Measurements from ENCODE around the gene RAD51B.
A peak's percentile ranks its signal among the peaks of the same experiment; 100 is the strongest.

Gene RAD51B

DNA sequence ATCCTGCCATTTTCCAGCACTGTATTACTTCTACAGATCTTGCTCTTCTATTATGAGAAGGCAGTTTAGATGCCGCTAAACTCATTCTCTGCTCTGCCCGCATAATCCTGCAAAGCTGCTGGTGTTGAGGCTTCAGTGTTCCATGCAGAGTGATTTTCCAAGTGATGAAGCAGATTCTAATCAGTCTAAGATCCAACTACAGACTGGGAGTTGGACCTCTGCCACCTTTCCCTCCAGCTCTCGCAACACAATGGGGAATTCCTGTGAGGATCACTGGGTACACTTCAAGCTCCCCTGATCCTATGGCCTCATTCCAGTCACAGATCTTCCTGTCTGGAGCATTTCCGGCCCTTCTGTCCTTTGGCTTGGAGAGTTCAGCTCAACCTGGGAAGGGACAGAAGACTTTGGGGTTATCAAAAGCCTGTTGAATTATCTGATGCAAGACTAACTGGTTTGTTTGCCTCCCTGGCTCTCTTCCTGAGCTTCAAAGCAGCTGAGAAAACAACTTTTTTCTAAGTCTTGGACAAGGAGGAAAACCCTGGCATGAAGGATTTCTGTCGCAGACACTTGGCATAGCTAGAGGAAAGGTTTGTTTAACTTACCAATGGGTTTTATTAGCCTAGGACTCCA lies 639.4 kb downstream of the RAD51B start:
- Histone ChIP-seq H3K4me1 (ENCODE audit: control insufficient read depth in 5 of 5, insufficient read depth in 5 of 5, low read length in 5 of 5) (peaks cover 9 to 25% (median 22%) of the 10 kb centered on the region in 5 donors), H3K9ac (ENCODE audit: low read length in 5 of 5) (peak overlapping the region in 2 of 5 donors; percentile 20 to 26), H3K27me3 (ENCODE audit: control insufficient read depth in 5 of 5, insufficient read depth in 4 of 5, low read length in 5 of 5) (no peaks in the 10 kb centered on the region), H3K27ac (ENCODE audit: low read depth, low read length) (peak overlapping the region; percentile 88), H3K4me3 (ENCODE audit: low read depth in 1 of 5, low read length in 5 of 5) (peak overlapping the region in 3 of 5 donors; percentile 1 to 14 (median 11)), H3K36me3 (ENCODE audit: control insufficient read depth in 5 of 5, insufficient read depth in 5 of 5, low read length in 5 of 5) (no peaks in the 10 kb centered on the region), H3K9me3 (ENCODE audit: control insufficient read depth in 5 of 5, low read length in 5 of 5) (peaks cover 0 to 8% (median 6%) of the 10 kb centered on the region in 5 donors)

DNA sequence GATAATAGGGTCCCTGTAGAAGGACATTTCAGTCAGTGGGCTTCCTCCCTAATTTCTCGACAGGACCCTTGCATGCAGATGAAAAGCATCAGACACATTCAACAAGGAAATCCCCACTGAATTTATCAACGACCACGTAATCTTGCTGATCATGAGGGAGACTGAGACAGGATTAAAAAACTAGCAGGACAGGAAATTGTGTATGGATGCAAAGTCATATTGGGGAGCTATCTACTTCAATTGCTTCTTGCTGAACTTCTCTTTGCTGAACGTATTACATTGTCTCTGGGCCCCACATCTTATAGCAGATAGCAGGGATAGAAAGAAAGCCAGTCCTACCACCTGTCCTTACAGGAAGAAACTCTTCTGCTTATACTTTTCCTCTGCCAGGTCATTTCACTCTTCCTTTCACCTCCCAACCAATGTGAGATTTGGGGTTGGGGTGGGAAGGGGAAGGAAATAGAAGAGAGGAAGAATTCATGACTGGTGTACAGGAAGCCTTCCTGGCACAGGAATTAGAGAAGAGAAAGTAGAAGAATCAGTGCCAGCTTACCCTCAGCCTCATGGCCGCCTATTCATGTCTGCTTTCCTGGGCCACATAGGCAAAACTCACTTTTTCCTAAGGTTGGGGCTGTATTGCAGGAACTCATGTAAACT lies 640.0 kb downstream of the RAD51B start:
- peak overlapping the region in 2 of 5 donors; percentile 20 to 26 for H3K9ac ChIP-seq (ENCODE audit: low read length in 5 of 5)
- H3K4me1 ChIP-seq (ENCODE audit: control insufficient read depth in 5 of 5, insufficient read depth in 5 of 5, low read length in 5 of 5) = peaks cover 9 to 25% (median 22%) of the 10 kb centered on the region in 5 donors
- peak overlapping the region in 1 of 5 donors; percentile 11 for H3K4me3 ChIP-seq (ENCODE audit: low read depth in 1 of 5, low read length in 5 of 5)
- peak overlapping the region; percentile 88 for H3K27ac ChIP-seq (ENCODE audit: low read depth, low read length)
- H3K9me3 ChIP-seq (ENCODE audit: control insufficient read depth in 5 of 5, low read length in 5 of 5) = peaks cover 0 to 5% (median 4%) of the 10 kb centered on the region in 5 donors
- H3K36me3 ChIP-seq (ENCODE audit: control insufficient read depth in 5 of 5, insufficient read depth in 5 of 5, low read length in 5 of 5) = no peaks in the 10 kb centered on the region
- no peaks in the 10 kb centered on the region for H3K27me3 ChIP-seq (ENCODE audit: control insufficient read depth in 5 of 5, insufficient read depth in 4 of 5, low read length in 5 of 5)

DNA sequence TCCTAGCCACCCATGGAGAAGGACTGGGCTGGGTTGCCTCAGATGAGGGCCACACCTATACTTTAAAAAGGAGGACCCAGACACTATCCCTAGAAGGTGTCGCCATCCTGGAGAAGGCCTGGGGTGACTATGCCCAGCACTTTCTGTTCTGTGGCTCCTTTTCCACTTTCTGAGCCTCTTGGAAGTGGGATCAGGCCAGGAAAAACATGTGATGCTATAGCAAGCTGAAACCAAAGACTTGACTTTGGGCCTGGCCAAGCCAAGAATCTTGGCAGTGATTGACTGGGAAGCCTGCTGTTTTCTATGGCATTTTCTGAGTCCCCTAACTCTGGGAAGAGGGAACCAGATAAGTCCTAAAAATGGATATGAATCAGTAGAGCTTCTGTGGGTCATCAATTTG lies 641.0 kb downstream of the RAD51B start:
- Histone ChIP-seq H3K36me3 (ENCODE audit: control insufficient read depth in 5 of 5, insufficient read depth in 5 of 5, low read length in 5 of 5) (no peaks in the 10 kb centered on the region), H3K27me3 (ENCODE audit: control insufficient read depth in 5 of 5, insufficient read depth in 4 of 5, low read length in 5 of 5) (no peaks in the 10 kb centered on the region), H3K9ac (ENCODE audit: low read length in 5 of 5) (no peak overlapping the region), H3K9me3 (ENCODE audit: control insufficient read depth in 5 of 5, low read length in 5 of 5) (no peaks in the 10 kb centered on the region), H3K4me3 (ENCODE audit: low read depth in 1 of 5, low read length in 5 of 5) (peak overlapping the region in 1 of 5 donors; percentile 7), H3K4me1 (ENCODE audit: control insufficient read depth in 5 of 5, insufficient read depth in 5 of 5, low read length in 5 of 5) (peaks cover 9 to 25% (median 22%) of the 10 kb centered on the region in 5 donors), H3K27ac (ENCODE audit: low read depth, low read length) (peak overlapping the region; percentile 88)

DNA sequence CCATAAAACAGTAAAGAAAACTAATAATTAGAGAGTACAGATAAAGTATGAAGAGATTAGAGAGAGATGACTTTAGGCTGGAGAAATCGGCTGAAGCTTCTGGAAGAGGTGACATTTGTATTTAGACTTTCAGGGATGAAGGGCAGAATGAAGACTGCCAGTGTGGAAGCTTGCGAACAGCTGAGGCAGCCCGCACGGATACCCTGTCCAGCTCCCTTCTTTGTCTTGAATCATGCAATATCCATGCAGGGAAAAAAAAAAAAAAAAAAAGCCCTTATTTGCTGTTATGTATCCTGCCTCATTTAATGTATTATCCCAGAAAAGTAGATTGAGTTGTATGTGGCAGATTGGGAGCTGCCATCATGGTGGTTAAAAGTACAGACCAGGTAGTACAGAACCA lies 641.5 kb downstream of the RAD51B start:
- H3K27me3 ChIP-seq (ENCODE audit: control insufficient read depth in 5 of 5, insufficient read depth in 4 of 5, low read length in 5 of 5) = no peaks in the 10 kb centered on the region
- H3K27ac ChIP-seq (ENCODE audit: low read depth, low read length) = peak overlapping the region; percentile 88
- no peak overlapping the region for H3K4me3 ChIP-seq (ENCODE audit: low read depth in 1 of 5, low read length in 5 of 5)
- no peak overlapping the region for H3K9ac ChIP-seq (ENCODE audit: low read length in 5 of 5)
- no peaks in the 10 kb centered on the region for H3K36me3 ChIP-seq (ENCODE audit: control insufficient read depth in 5 of 5, insufficient read depth in 5 of 5, low read length in 5 of 5)
- peaks cover 9 to 26% (median 23%) of the 10 kb centered on the region in 5 donors for H3K4me1 ChIP-seq (ENCODE audit: control insufficient read depth in 5 of 5, insufficient read depth in 5 of 5, low read length in 5 of 5)
- H3K9me3 ChIP-seq (ENCODE audit: control insufficient read depth in 5 of 5, low read length in 5 of 5) = no peaks in the 10 kb centered on the region

DNA sequence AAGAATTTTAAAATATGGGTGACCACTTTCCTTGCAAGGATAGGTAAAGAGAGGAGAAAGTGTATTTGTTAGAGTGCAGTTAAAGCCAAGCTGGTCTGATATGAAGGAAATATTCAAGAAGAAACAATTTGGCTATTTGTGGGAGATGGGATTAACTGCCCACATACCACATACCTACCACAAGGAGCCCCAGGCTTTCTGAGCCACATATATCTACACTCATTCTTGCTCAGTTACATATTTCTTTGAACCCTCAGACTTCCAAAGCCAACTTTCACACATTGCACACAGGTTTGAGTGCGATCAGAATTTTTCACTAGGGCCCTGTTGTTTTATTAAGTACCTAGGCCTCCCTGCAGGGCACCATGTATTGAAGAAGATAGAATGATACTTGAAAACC lies 643.1 kb downstream of the RAD51B start:
- Histone ChIP-seq H3K4me1 (ENCODE audit: control insufficient read depth in 5 of 5, insufficient read depth in 5 of 5, low read length in 5 of 5) (peaks cover 13 to 32% (median 28%) of the 10 kb centered on the region in 5 donors), H3K9me3 (ENCODE audit: control insufficient read depth in 5 of 5, low read length in 5 of 5) (no peaks in the 10 kb centered on the region), H3K9ac (ENCODE audit: low read length in 5 of 5) (no peak overlapping the region), H3K36me3 (ENCODE audit: control insufficient read depth in 5 of 5, insufficient read depth in 5 of 5, low read length in 5 of 5) (no peaks in the 10 kb centered on the region), H3K27ac (ENCODE audit: low read depth, low read length) (no peak overlapping the region), H3K27me3 (ENCODE audit: control insufficient read depth in 5 of 5, insufficient read depth in 4 of 5, low read length in 5 of 5) (no peaks in the 10 kb centered on the region), H3K4me3 (ENCODE audit: low read depth in 1 of 5, low read length in 5 of 5) (no peak overlapping the region)

DNA sequence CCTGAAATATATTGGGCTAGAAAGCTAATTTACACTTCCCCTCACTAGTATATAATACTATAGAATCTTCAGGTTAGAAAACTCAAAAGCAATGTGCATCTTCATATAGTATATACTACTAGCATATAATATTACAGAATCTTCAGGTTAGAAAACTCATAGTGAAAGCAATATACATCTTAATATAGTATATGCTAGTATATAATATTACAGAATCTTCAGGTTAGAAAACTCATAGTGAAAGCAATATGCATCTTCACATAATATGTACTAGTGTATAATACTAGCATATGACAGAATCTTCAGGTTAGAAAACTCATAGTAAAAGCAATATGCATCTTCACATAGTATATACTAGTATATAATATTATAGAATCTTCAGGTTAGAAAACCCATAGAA lies 643.7 kb downstream of the RAD51B start:
- no peak overlapping the region for H3K4me3 ChIP-seq (ENCODE audit: low read depth in 1 of 5, low read length in 5 of 5)
- H3K9me3 ChIP-seq (ENCODE audit: control insufficient read depth in 5 of 5, low read length in 5 of 5) = no peaks in the 10 kb centered on the region
- no peaks in the 10 kb centered on the region for H3K27me3 ChIP-seq (ENCODE audit: control insufficient read depth in 5 of 5, insufficient read depth in 4 of 5, low read length in 5 of 5)
- H3K4me1 ChIP-seq (ENCODE audit: control insufficient read depth in 5 of 5, insufficient read depth in 5 of 5, low read length in 5 of 5) = peaks cover 13 to 32% (median 28%) of the 10 kb centered on the region in 5 donors
- no peak overlapping the region for H3K27ac ChIP-seq (ENCODE audit: low read depth, low read length)
- H3K36me3 ChIP-seq (ENCODE audit: control insufficient read depth in 5 of 5, insufficient read depth in 5 of 5, low read length in 5 of 5) = no peaks in the 10 kb centered on the region
- no peak overlapping the region for H3K9ac ChIP-seq (ENCODE audit: low read length in 5 of 5)

DNA sequence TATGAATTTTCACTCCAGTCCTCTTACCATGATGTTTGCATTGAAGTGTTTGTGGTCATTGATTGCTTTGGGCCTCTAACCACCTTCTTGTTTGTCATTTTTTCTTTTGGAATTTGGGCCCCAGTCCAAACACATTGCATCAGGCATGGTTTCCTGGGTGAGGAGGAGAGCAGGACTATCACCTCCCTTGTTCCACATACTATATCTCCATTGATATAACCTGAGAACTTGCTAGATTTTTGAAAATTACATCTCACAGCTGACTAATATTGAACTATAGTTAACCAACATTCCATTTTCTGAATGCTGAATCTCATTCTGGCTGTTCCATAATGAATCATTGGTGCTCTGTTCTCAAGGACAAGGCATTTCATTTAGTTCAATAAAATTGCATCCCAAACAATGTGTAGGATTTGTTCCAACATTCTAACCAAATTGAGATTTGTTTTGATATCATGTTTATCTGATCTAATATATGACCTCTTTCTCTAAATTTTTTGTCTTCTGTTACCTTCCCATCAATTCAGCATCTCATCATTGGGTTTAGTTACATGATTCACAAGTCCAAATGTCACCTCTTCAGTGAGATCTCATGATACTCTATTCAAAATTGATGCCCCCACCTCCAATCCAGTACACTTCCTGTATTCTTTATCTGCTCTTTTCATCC lies 644.3 kb downstream of the RAD51B start:
- Histone ChIP-seq H3K4me1 (ENCODE audit: control insufficient read depth in 5 of 5, insufficient read depth in 5 of 5, low read length in 5 of 5) (peaks cover 10 to 30% (median 24%) of the 10 kb centered on the region in 5 donors), H3K27me3 (ENCODE audit: control insufficient read depth in 5 of 5, insufficient read depth in 4 of 5, low read length in 5 of 5) (no peaks in the 10 kb centered on the region)

DNA sequence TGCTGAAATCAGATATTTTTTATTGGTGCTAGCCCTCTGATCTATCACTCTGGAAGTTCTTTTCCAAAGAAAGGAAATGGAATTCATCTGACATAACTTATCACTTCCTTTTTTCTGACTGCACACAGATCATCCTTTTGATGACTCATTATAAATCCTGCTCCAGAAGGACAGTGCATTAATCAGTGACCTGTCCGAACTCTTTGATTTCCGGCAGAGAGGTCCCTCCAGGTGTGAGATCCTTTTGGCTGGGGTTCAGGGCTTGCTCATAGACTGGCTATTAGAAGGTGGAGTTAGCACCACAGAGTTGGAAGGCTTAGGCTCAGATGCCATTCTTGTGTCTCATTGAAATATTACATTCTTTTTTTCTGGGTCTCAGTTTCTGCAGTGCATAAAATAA lies 645.1 kb downstream of the RAD51B start:
- Histone ChIP-seq H3K4me3 (ENCODE audit: low read depth in 1 of 5, low read length in 5 of 5) (no peak overlapping the region), H3K36me3 (ENCODE audit: control insufficient read depth in 5 of 5, insufficient read depth in 5 of 5, low read length in 5 of 5) (no peaks in the 10 kb centered on the region), H3K9ac (ENCODE audit: low read length in 5 of 5) (no peak overlapping the region), H3K9me3 (ENCODE audit: control insufficient read depth in 5 of 5, low read length in 5 of 5) (no peaks in the 10 kb centered on the region), H3K27ac (ENCODE audit: low read depth, low read length) (no peak overlapping the region), H3K27me3 (ENCODE audit: control insufficient read depth in 5 of 5, insufficient read depth in 4 of 5, low read length in 5 of 5) (no peaks in the 10 kb centered on the region), H3K4me1 (ENCODE audit: control insufficient read depth in 5 of 5, insufficient read depth in 5 of 5, low read length in 5 of 5) (peaks cover 5 to 27% (median 16%) of the 10 kb centered on the region in 5 donors)

More for the DNA sequence above, 644.3 kb downstream of the RAD51B start:
- H3K36me3 ChIP-seq (ENCODE audit: control insufficient read depth in 5 of 5, insufficient read depth in 5 of 5, low read length in 5 of 5) = no peaks in the 10 kb centered on the region
- H3K27ac ChIP-seq (ENCODE audit: low read depth, low read length) = no peak overlapping the region
- H3K4me3 ChIP-seq (ENCODE audit: low read depth in 1 of 5, low read length in 5 of 5) = no peak overlapping the region
- H3K9ac ChIP-seq (ENCODE audit: low read length in 5 of 5) = no peak overlapping the region
- H3K9me3 ChIP-seq (ENCODE audit: control insufficient read depth in 5 of 5, low read length in 5 of 5) = no peaks in the 10 kb centered on the region

DNA sequence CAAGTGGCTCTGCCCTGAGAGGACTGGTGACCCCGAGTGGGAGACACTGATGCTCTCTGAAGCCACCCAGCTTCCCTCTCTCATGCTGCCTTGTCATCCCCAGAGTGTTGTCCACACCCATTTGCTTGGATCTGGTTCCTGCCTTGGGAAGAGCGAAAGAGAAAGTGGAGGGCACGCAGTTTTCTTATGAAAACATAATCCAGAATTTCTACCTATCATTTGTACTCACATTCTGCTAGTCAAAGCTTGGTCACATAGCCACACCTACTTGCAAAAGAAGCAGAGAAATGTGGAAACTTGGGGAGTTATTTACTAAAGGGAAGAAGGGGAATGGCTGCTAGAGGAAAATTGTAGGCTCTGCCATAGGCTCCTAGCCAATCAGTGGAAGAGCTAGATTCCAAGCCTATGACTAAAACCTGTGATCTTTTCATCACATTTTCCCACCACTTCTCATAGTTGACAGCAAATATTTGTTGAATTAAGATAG lies 647.0 kb downstream of the RAD51B start:
- Histone ChIP-seq H3K9ac (ENCODE audit: low read length in 5 of 5) (peak overlapping the region in 1 of 5 donors; percentile 63), H3K27ac (ENCODE audit: low read depth, low read length) (peak overlapping the region; percentile 15), H3K27me3 (ENCODE audit: control insufficient read depth in 5 of 5, insufficient read depth in 4 of 5, low read length in 5 of 5) (no peaks in the 10 kb centered on the region), H3K4me3 (ENCODE audit: low read depth in 1 of 5, low read length in 5 of 5) (peak overlapping the region in 4 of 5 donors; percentile 19 to 37 (median 26)), H3K4me1 (ENCODE audit: control insufficient read depth in 5 of 5, insufficient read depth in 5 of 5, low read length in 5 of 5) (peaks cover 5 to 19% (median 6%) of the 10 kb centered on the region in 5 donors), H3K36me3 (ENCODE audit: control insufficient read depth in 5 of 5, insufficient read depth in 5 of 5, low read length in 5 of 5) (no peaks in the 10 kb centered on the region), H3K9me3 (ENCODE audit: control insufficient read depth in 5 of 5, low read length in 5 of 5) (no peaks in the 10 kb centered on the region)

DNA sequence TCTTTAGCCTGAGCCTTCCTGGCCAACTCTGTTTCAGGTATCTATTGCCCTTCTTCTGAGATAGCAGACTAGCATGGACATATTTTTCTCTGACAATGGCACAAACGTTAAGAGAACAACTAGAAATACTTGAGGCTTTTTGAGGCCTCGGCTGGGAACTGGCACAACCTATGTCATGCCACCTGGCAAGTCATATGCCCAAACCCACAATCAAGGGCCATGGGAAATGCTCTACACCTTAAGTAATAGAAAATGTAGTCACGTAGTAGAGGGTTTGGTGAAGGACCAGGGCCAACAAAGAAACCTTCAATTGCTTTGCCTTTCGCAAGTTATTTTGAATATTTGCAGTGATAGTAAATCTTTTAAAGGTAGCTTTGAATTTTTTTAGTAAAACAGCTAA lies 647.8 kb downstream of the RAD51B start:
- H3K4me3 ChIP-seq (ENCODE audit: low read depth in 1 of 5, low read length in 5 of 5) = no peak overlapping the region
- H3K36me3 ChIP-seq (ENCODE audit: control insufficient read depth in 5 of 5, insufficient read depth in 5 of 5, low read length in 5 of 5) = no peaks in the 10 kb centered on the region
- H3K27me3 ChIP-seq (ENCODE audit: control insufficient read depth in 5 of 5, insufficient read depth in 4 of 5, low read length in 5 of 5) = no peaks in the 10 kb centered on the region
- peak overlapping the region; percentile 43 for H3K27ac ChIP-seq (ENCODE audit: low read depth, low read length)
- H3K9ac ChIP-seq (ENCODE audit: low read length in 5 of 5) = no peak overlapping the region
- no peaks in the 10 kb centered on the region for H3K9me3 ChIP-seq (ENCODE audit: control insufficient read depth in 5 of 5, low read length in 5 of 5)
- H3K4me1 ChIP-seq (ENCODE audit: control insufficient read depth in 5 of 5, insufficient read depth in 5 of 5, low read length in 5 of 5) = peaks cover 5 to 25% (median 9%) of the 10 kb centered on the region in 5 donors
